OCI-LY1 (cell line): ENCODE measurements around the gene SF3B3.
A peak's percentile ranks its signal among the peaks of the same experiment; 100 is the strongest.

Experiments
- H2AFZ ChIP-seq: fragments of 200-600 bp; sonication (generic), shearing (Covaris generic); 2 replicates; pipeline ENCODE4 v1.6.0; 2014; ENCODE audit warnings: antibody characterized with exemption, mild to moderate bottlenecking, low read length
- H3F3A ChIP-seq: fragments of 200-600 bp; sonication (generic), shearing (Covaris generic); 2 replicates; pipeline ENCODE4 v1.6.0; 2014; ENCODE audit warnings: mild to moderate bottlenecking, antibody characterized with exemption, low read length, moderate library complexity; ENCODE audit not compliant: insufficient read depth
- H3K27ac ChIP-seq: fragments of 200-600 bp; sonication (generic); 2 replicates; pipeline ENCODE4 v1.5.1; 2014; ENCODE audit warnings: low read length, mixed run types, mild to moderate bottlenecking, low read depth; ENCODE audit not compliant: poor library complexity, severe bottlenecking
- H3K27me3 ChIP-seq: fragments of 200-600 bp; sonication (generic); 2 replicates; pipeline ENCODE4 v1.6.0; 2014; ENCODE audit warnings: antibody characterized with exemption, mild to moderate bottlenecking, low read length, moderate library complexity; ENCODE audit not compliant: insufficient read depth
- H3K36me3 ChIP-seq: fragments of 200-600 bp; sonication (generic); 2 replicates; pipeline ENCODE4 v1.6.1; 2014; ENCODE audit warnings: mild to moderate bottlenecking, antibody characterized with exemption, low read length, moderate library complexity, mixed read lengths; ENCODE audit not compliant: insufficient read depth
- H3K4me1 ChIP-seq: fragments of 200-600 bp; sonication (generic); 2 replicates; pipeline ENCODE4 v1.5.1; 2014; ENCODE audit warnings: mild to moderate bottlenecking, low read length, moderate library complexity; ENCODE audit not compliant: insufficient read depth, severe bottlenecking
- H3K4me2 ChIP-seq: fragments of 200-600 bp; sonication (generic), shearing (Covaris generic); 2 replicates; pipeline ENCODE4 v1.6.1; 2014; ENCODE audit warnings: low read length
- H3K4me3 ChIP-seq: fragments of 200-600 bp; sonication (generic); 2 replicates; pipeline ENCODE4 v1.5.1; 2014; ENCODE audit warnings: low read length, low read depth, mild to moderate bottlenecking, mixed read lengths; ENCODE audit not compliant: poor library complexity, severe bottlenecking
- H3K79me2 ChIP-seq: fragments of 200-600 bp; shearing (Covaris generic); 2 replicates; pipeline ENCODE4 v1.6.1; 2016; ENCODE audit warnings: mixed run types, low read length, mixed read lengths; ENCODE audit not compliant: insufficient read depth
- H3K9ac ChIP-seq: fragments of 200-600 bp; sonication (generic), shearing (Covaris generic); 2 replicates; pipeline ENCODE4 v1.6.1; 2014; ENCODE audit warnings: mild to moderate bottlenecking, low read length, mixed read lengths
- H3K9me2 ChIP-seq: fragments of 200-600 bp; sonication (generic), shearing (Covaris generic); 2 replicates; pipeline ENCODE4 v1.6.1; 2014; ENCODE audit warnings: low read depth, mild to moderate bottlenecking, low read length, mixed read lengths
- H3K9me3 ChIP-seq: fragments of 200-600 bp; shearing (Covaris generic); 2 replicates; pipeline ENCODE4 v1.6.1; 2014; ENCODE audit warnings: low read length, mixed read lengths
- H4K20me1 ChIP-seq: fragments of 200-600 bp; sonication (generic), shearing (Covaris generic); 2 replicates; pipeline ENCODE4 v1.6.0; 2016; ENCODE audit warnings: mild to moderate bottlenecking, low read length; ENCODE audit not compliant: insufficient read depth
- CTCF ChIP-seq: fragments of 200-600 bp; sonication (generic), shearing (Covaris generic); IDR thresholded peaks from 2 replicates; pipeline ENCODE4 v1.5.1; 2017; ENCODE audit warnings: mild to moderate bottlenecking, antibody characterized with exemption, low read length, moderate library complexity, mixed read lengths
- EZH2 ChIP-seq: fragments of 200-600 bp; sonication (generic), shearing (Covaris generic); IDR thresholded peaks from 2 replicates; pipeline ENCODE4 v1.8.0; 2017; ENCODE audit warnings: borderline replicate concordance, mixed run types, mild to moderate bottlenecking, antibody characterized with exemption, low read length, moderate library complexity, mixed read lengths

The SF3B3 gene

GRCh38 chr16:70579248-70579647 is 55.6 kb downstream of the SF3B3 start:
- no peaks in the 10 kb centered on the region for H3K4me1 ChIP-seq
- peaks cover 14% of the 10 kb centered on the region for H3K36me3 ChIP-seq
- H4K20me1 ChIP-seq, result no peaks in the 10 kb centered on the region
- no peak overlapping the region for H2AFZ ChIP-seq
- no peaks in the 10 kb centered on the region for H3K9me2 ChIP-seq
- no peak overlapping the region for H3K4me2 ChIP-seq
- H3K9me3 ChIP-seq, result no peaks in the 10 kb centered on the region
- 0 out of 2 replicates have a peak, but pooled peaks cover 13% of the 10 kb centered on the region for H3F3A ChIP-seq
- peaks cover 3% of the 10 kb centered on the region; the same call in 1 of the 2 replicates for H3K27me3 ChIP-seq
- no peak overlapping the region for H3K4me3 ChIP-seq
- TF ChIP-seq EZH2, result no peak
- no peak for TF ChIP-seq CTCF
- no peak overlapping the region for H3K27ac ChIP-seq
- H3K9ac ChIP-seq, result no peak overlapping the region
- no peaks in the 10 kb centered on the region for H3K79me2 ChIP-seq

- TF ChIP-seq EZH2, result no peak
- TF ChIP-seq CTCF, result no peak
- Histone ChIP-seq H2AFZ (no peak overlapping the region), H3K9ac (no peak overlapping the region), H3K9me3 (no peaks in the 10 kb centered on the region), H3K36me3 (peaks cover 8% of the 10 kb centered on the region), H3K79me2 (no peaks in the 10 kb centered on the region), H3K27ac (no peak overlapping the region), H3F3A (0 out of 2 replicates have a peak, but pooled peaks cover 9% of the 10 kb centered on the region), H3K4me3 (no peak overlapping the region), H3K27me3 (peaks cover 3% of the 10 kb centered on the region; the same call in 1 of the 2 replicates), H3K4me1 (no peaks in the 10 kb centered on the region), H3K4me2 (no peak overlapping the region), H4K20me1 (no peaks in the 10 kb centered on the region), H3K9me2 (no peaks in the 10 kb centered on the region)
These were observed 56.3 kb downstream of the SF3B3 start for GRCh38 chr16:70579648-70580630.

- Histone ChIP-seq H2AFZ (no peak overlapping the region), H3K4me3 (no peak overlapping the region), H3F3A (no peaks in the 10 kb centered on the region), H4K20me1 (no peaks in the 10 kb centered on the region), H3K79me2 (no peaks in the 10 kb centered on the region), H3K9me2 (no peaks in the 10 kb centered on the region), H3K36me3 (no peaks in the 10 kb centered on the region), H3K9me3 (no peaks in the 10 kb centered on the region), H3K27me3 (peaks cover 3% of the 10 kb centered on the region; the same call in 1 of the 2 replicates), H3K4me2 (no peak overlapping the region), H3K27ac (no peak overlapping the region), H3K4me1 (no peaks in the 10 kb centered on the region), H3K9ac (no peak overlapping the region)
- peak; percentile 60 for TF ChIP-seq CTCF
- TF ChIP-seq EZH2, result no peak
These were observed 58.8 kb downstream of the SF3B3 start for GRCh38 chr16:70582280-70582978.
